COR-L47 (cell line): ENCODE data around the gene KRTAP6-2.

ENCODE experiments used
- DNase-seq: peaks from one replicate; lab custom pipeline; 2025; lab: John Stamatoyannopoulos, UW

KRTAP6-2 gene, protein sequence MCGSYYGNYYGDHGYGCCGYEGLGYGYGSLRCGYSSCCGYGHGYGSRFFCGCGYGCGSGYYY

DNA sequence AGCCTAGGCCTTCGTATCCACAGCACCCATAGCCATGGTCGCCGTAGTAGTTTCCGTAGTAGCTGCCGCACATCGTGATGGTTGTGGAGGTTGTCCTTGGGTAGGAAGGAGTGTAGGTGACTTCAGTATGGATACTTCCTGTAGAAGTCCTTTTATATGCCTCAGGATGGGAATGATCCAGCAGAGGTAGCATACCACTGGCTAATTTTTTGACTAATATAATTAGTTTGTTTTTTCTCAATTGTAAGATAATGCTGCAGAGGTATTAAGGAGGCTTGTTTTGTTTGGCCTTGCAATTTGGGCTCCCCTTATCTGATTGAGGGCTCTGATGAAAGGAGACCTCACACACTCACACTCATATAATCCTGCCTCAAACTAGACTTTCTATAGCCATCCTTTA, at the start of gene KRTAP6-2:
KRTAP6-2 (minus strand) TSS at position 101 of the 400 bp plus-strand sequence; CDS start at position 73, 28 bp downstream.
- DNase-seq: no peak

DNA sequence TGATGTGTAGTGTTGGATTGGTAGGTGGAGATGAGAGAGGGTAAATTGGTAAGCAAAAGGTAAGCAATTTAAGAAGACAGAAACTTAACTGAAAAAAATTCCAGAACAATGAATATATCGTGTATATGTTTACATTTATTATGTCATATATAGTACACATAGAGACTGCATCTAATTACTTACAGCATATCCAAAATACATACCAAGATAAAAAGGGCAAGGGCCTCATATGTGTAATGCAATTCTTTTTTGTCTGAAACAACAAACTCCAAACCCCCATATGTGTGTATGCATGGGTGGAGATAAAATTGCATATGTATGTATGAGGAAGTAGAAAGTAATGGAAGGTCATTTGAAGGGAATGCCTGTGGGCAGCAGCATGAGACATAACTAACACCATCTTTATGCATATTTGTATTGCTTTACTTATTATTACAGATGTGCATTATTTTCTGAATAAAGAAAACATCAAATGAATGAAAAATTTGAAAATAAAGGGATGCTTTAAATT, 48.3 kb upstream of the KRTAP6-2 start:
- DNase-seq: no peak

DNA sequence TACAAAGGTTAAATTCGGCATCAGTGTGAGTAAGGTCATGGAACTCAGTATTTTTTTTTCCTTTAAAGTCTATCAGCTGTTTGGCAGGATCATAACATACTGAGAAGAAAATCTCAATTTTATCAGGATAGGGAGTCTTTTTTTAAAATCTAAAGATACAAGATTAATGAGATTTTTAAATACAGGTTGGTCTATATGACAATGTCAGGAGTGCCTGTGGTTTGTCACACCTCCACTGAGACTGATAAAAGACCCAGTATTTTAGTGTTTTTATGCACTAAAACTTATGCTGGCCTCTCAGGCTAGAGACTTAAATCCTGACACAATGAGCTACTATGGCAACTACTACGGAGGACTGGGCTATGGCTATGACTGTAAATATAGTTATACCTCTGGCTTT, 43.9 kb upstream of the KRTAP6-2 start, which contains the start of gene KRTAP20-3:
KRTAP20-3 (plus strand) TSS at position 301 of the 400 bp plus-strand sequence.
- DNase-seq: no peak

DNA sequence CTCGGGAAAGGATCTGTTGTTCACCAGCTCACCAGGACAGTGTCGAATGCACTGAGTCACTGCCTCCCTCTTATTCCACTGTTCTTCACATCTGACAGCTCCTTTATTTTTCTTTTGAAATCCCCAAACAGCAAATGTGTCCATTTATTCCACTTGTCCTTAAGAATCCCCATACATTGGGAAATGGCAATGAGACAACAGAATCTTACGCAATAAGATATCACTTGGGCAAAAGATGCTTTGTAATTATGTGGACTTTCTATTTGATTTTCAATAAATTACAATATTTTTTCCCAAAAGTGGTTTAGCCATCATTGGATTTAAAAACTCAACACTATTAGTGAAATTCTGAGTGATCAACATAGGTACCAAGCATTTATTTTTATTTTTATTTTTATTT, 40.0 kb upstream of the KRTAP6-2 start:
- DNase-seq: no peak

DNA sequence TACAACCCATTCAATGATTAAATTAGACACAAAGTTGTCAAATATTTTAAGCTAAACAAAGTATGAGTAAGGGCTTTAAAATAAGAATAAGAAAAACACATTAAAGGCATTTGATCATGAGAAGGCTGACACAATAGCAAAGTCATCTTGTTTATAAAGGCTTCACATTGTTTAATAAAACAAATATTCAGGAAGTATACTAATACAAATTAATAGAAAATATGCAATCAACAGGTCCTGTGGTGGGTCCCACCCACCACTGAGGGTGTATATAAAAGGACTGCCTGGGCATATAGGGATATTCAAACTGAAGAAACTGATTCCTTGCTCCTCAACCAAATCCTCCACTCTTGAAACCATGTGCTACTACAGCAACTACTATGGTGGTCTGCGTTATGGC, 36.2 kb upstream of the KRTAP6-2 start, which contains the start of gene KRTAP20-2:
KRTAP20-2 (plus strand) TSS at position 301 of the 400 bp plus-strand sequence; CDS start at position 359, 58 bp downstream.
- no peak for DNase-seq

DNA sequence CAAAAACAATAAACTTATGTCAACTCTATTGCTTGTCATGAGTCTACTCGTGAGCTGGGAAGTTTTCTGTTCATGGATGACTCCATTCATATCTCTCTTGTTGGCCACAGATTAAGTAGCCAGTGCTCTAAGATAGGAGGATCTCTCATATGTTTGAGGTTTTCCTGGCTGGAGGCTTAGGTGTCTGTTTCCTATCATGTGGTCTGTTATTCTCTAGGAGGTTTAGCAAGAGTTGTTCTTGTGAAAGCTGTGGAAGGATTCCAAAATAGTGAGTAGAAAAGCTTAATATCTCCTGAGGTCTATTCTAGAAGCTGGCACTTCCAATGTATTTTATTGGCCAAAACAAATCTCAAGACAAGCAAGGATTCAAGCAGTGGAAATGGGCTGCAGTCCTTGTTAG, 30.5 kb upstream of the KRTAP6-2 start:
- DNase-seq: no peak

DNA sequence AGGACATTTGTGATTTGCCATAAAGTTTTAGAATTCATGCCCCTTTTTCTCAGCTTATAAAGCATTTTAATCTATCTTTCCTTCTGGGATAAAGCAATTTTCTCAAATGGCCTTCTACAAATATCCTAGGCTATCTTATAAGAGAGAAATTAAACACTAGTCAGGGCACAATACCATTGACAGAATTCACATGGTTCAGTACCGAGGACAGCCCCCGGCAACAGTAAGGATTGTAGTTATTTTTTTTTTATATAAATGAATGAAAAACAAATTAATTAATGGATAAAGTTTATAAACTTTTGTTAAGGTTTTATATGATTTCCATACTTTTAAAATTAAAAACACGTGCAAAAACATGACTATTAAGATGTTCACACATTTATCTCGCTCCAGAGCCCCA, 29.4 kb upstream of the KRTAP6-2 start:
- DNase-seq: no peak

DNA sequence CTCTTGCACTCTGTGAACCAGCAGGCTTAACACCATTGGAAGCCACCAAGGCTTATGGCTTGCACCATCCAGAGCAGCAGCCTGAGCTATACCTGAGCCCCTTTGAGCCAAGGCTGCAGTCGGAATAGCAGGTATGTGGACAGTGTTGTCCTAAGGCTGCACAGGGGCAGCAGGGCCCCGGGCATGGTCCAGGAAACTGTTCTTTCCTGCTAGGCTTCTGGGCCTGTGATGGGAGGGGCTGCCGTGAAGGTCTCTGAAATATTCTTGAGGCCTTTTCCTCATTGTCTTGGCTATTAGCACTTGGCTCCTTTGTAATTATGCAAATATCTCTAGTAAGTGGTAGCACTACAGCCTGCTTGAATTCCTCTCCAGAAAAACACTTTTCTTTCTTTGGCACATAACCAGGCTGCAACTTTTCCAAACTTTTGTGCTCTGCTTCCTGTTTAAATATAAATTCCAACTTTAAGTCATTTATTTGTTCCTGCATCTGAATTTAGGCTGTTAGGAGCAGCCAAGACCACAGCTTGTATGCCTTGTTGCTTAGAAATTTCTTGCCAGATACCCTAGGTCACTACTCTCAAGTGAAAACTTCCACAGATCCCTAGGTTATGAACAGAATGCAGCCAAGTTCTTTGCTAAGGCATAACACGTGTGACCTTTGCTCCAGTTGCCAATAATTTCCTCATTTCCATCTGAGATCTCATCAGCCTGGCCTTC, 26.9 kb upstream of the KRTAP6-2 start:
- no peak for DNase-seq

DNA sequence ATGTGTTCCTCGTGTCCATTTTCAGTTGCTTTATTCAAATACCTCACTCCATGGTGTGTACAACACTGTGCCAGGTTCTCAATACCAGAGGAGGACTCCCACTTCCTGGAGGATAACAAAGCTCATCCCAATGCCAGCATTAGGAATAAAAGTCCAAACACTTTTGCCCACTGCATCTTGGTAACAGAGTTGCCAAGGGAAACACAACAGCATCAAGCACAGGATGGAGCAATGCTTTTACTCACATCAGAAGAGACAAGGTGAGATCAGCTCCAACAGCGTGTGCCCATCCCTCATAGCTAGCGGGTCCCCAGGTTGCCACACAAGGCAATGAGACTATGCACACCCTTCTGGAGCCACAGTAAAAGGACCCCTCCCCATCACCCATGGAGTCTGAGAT, 24.7 kb upstream of the KRTAP6-2 start:
- DNase-seq: no peak

DNA sequence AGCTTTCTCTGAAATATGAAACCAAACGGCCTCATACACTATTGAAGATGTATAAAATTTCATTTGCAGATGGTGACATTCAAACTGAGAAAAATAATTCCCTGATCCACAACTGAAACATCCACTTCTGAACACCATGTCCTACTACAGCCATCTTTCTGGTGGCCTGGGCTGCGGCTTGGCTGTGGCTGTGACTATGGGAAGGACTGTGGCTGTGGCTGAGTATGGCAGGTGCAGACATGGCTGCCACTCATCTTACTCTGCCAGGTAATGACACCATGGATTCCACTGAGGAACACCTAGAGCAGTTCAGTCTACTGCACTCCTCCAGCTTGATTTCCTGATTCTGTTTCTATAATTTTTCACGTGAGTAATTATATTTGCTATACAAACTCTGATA, 21.8 kb upstream of the KRTAP6-2 start, which contains the start of gene KRTAP20-4:
KRTAP20-4 (plus strand) TSS at position 106 of the 400 bp plus-strand sequence.
- DNase-seq: no peak

DNA sequence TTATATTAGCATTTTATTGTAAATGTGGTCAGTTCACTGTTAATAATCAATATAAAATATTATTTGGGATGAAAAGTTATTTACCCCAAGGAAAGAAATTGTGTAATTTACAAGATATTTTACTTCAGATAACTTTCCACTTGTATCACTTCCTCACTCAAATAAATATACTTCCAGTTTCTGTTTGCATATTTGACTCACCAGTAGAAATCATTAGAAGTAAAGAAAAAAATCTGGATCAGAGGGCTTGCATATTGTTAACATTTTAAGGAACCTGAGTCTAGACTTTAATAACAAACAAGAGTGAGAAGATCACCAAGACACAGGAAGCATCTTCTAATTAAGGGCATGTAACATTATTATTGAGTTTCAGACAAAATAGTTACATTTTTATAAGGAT, 21.4 kb upstream of the KRTAP6-2 start:
- DNase-seq: no peak

DNA sequence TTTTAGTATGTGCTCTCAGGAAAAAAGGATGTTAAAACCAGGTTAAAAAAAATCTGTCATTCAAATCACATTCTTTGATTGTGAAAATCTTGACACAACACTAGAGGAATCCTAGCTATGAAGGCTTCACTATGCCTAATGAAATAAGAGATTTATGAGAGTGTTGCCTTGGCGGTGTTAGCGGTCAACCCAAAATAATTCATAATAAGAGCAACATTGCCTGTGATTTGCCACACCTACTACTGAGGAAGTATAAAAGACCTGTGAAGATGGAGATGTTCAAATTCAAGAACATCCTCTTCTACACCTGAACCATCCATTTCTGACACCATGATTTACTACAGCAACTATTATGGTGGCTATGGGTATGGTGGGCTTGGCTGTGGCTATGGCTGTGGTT, 17.4 kb upstream of the KRTAP6-2 start, which contains the start of gene KRTAP20-1:
KRTAP20-1 (plus strand) TSS at position 301 of the 400 bp plus-strand sequence; CDS start at position 331, 30 bp downstream.
- no peak for DNase-seq

DNA sequence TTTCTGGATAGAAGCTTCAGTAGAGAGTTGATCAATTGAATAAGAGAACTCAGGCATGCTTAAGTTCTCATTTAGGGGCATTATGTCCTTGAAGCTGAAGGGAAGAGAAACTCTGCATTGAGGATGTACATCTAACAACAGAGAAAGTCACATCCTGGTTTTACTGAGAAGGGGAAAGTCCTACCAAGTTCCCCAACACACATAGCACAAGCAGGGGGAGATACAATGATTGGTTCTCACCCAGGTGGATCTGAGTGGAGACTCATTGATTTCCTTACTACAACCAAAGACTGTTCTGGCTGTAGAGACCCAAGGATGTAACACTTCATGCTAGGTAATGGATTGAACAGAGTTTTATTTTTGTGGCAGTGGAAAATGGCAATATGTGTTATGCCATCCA, 16.5 kb upstream of the KRTAP6-2 start:
- no peak for DNase-seq

DNA sequence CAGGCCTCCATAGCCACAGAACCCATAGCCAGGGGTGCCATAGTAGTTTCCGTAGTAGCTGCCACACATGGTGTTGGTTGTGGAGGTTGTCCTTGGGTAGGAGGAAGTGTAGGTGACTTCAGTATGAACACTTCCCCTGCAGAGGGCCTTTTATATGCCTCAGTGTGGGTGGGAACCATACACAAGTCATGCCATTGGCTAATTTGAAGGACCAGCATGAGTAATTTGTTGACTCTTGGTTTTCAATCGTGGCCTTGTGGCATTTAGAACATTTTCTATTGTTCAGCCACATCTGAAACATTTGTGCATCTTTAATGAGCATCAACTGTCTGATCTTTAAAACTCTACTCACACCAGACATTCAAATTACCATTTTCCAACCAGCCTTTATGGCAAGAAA, 15.1 kb upstream of the KRTAP6-2 start, which contains the start of gene KRTAP6-1:
KRTAP6-1 (minus strand) TSS at position 95 of the 400 bp plus-strand sequence; CDS start at position 69, 26 bp downstream.
- DNase-seq: no peak

DNA sequence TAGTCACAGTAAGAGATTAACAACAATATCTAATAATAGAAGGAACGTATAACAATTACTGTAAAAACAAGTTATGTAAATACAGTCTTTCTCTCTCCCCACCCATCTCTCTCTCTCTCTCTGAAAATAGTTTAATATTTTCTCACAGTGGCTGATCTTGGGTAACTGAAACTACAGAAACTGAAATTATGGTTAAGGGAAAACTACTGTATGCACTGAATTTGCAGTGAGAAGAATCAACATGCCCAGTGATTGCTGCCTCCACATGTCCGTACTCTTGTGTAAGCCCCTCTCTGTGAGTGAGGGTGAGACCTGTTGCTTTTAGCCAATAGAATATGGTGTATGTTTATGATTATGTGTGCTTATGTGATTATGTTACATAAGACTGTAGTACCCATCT, 13.4 kb upstream of the KRTAP6-2 start:
- DNase-seq: no peak

DNA sequence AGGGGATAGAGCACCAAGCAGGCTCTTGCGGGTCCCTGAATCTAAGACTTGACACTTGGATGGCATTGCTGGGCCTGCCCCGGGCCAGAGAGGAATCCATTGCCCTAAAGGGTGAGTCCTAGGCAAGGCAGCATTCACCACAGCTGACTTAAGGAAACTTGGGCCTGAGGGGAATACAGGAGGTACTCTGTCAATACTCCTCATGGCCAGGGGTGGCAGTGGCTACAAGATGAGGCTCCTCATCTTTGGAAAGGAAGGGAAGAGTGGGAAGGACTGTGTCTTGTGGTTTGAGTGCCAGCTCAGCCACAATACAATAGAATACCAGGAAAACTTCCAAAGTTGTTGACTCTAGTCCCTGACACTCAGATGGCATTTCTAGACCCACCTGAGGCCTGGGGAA, 7.3 kb upstream of the KRTAP6-2 start:
- no peak for DNase-seq

DNA sequence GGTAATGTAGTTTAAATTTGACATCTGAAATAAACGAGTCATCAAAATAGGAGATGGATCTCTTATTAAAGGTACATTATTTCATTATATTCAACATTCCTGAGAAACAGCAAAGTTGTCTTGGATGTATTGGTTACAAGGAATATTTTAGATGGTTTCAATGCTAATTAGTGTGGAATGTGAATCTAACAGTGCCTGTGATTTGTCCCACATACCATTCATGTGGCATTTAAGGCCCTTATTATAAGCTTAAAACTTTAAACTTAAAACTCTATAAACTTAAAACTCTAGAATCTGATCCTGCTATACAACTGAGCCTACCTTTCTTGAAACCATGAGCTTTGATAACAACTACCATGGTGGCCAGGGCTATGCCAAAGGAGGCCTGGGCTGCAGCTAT, 2.1 kb upstream of the KRTAP6-2 start, which contains the start of gene KRTAP22-1:
KRTAP22-1 (plus strand) TSS at position 301 of the 400 bp plus-strand sequence.
- no peak for DNase-seq

DNA sequence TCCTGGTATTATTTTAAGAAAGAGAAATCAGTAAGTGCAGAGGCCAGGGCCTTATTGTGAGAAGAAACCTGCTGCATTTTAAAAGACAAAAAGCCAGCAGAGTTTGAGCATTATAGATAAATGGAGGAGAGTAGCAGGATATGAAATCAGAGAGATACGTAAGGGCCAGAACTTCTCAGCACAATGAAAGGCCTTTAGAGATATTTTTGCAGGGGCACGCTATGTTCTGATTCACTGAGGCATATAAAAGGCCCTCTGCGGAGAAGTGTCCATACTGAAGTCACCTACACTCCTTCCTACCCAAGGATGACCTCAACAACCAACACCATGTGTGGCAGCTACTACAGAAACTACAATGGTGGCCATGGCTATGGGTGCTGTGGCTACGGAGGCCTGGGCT, 6.6 kb downstream of the KRTAP6-2 start, which contains the start of gene KRTAP6-3:
KRTAP6-3 (plus strand) TSS at position 301 of the 400 bp plus-strand sequence; CDS start at position 307, 6 bp downstream.
- DNase-seq: no peak

DNA sequence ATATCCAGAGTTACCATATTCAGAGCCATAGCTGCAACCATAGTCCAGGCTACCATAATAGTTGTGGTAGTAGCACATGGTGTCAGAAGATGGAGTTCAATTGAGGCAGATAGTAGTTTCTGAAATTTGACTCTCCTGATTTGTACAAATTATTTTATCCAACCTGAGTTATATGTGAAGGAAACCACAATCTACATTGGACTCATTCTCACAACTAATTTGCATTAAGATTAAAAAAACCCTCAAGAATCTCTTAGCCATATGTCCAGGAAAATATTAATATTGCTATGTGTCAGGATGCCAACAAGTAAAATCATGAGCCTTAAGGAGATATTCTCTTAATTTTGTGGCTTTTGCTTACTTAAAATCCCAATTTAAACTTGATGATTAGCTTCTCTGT, 8.4 kb downstream of the KRTAP6-2 start, which contains the start of gene KRTAP22-2:
KRTAP22-2 (minus strand) TSS at position 101 of the 400 bp plus-strand sequence.
- no peak for DNase-seq

DNA sequence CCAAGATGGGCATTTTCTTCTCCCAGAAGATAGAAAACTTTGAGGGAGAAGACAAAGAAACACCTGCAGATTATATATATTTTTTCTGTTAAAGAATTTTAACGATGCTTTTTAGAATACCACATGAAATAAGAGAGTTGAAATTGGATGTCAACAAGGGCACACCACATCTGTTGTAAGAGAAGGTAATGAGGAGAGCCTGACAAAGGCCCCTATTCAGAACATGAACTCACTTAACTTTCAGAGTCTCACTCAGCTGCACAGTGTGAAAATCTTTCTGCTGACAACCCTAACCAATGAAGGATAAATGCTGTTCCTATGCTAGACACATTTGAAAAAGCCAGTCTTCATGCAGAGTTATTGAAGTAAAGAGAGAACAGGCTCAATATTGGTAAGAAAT, 15.8 kb downstream of the KRTAP6-2 start:
- no peak for DNase-seq

DNA sequence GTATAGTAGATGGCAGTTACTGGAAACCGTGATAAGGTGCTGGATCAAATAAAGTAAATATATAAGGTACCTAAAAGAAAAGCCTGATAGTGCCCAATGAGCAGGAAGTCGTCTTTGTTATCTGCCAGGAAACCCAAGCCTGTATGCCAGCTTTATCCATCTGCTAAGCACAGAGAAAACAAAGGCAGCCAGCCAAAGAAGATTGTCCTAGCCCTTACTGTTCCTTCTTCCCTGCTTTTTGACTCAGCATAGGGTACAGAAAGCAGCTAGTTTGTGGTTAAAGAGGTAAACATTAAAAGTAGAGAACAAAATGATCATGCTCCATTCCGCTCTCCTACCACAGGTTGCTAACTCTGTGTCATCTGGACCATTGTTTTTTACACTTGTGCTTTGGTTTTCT, 18.6 kb downstream of the KRTAP6-2 start:
- DNase-seq: no peak

DNA sequence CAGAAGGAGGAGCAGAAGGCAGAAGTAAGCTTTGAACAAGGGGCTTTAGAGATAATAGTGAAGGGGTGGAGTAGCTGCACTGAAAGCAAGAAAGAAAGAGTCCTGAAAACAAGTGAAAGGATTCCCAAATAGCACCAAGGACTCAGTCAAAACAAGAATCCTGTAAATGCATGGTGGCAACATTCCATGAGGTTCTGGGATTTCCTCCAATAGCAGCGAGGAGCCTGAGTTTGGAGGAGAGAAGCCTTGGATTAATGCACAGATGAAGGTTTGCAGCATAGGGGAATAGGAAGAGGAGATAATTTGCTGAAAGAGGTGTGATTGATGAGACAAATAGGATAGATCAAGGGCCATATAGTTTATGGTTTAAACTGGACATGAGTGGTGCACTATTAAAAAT, 19.4 kb downstream of the KRTAP6-2 start:
- DNase-seq: no peak

DNA sequence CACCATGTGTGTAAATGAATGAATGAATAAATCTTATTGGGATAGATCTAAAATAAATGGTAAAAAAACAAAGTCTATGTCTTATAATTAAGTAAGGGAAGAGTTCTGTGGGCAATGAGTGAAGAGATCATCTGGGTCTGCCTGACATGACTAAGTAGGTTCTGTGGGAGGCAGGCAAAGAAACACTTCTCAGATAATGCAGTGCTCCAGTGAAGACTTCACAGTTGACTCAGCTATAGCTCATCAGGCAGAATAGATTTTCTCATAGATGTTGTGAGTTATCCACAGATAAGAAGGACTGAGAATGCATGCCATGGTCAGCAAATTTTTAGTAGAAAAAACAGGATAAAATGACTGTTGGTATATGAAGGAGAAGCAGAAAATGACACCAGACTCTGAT, 20.9 kb downstream of the KRTAP6-2 start:
- DNase-seq: no peak
